Stimulated activated CD8-positive, alpha-beta memory T cell treated with anti-CD3 and anti-CD28 coated beads, Interleukin-15, amount 100 ng/mL, for 4 hours (primary cell): ENCODE measurements around the gene ANKDD1A.

Experiments used
- DNase-seq, 2 donors: peaks; one replicate each; pipeline ENCODE4 v3.0.0-alpha.2; 2020; ENCODE audit warnings: low read depth in 2 of 2

Gene ANKDD1A

DNA sequence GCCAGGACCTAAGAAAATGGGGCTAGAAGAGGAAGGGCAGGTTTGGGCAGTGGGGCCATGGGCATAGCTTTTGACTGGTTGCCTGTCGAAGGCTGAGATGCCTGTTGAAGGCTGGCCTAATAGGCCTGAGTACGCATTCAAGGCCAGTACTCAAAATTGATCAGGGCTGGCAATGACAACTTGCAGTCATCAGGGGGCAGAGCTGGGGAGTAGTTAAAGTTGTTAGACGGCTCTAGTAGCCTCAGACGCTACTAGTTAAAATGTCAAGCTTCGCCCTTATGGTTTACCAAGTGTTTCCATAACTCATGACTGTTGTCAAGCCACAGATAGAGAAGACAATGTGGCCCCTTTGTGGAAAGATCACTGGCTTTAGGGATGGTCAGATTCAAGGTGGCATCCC lies 49.3 kb downstream of the ANKDD1A start:
- DNase-seq = no peak

DNA sequence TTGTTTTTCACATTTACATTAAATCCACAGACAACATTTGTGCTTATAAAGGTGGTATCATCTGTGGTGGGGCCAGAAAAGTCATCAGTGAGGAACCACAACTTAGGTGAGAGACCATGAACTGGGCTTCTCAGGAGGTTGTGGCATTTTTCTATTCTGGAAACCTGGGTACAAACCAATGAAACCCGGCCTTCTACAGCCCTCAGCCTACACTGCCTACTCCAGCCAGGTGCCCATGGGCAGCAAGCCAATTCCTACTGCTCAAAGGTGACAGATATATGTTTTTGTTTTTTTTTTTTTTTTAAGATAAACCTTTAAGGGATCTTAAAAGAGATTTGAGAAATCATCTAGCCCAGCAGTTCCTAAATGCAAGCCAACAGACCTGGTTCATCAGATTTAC lies 57.7 kb downstream of the ANKDD1A start:
- DNase-seq = no peak

DNA sequence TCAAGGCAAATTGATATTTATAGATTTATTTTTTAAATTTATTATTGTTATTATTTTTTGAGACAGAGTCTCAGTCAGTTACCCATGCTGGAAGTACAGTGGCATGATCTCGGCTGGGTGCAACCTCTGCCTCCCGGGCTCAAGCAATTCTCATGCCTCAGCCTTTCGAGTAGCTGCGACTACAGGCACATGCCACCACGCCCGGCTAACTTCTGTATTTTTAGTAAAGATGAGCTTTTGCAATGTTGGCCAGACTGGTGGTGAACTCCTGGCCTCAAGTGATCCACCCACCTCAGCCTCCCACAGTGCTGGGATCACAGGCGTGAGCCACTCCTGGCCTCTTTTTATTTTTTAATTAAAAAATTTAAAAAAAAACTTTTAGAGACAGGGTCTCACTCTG lies 59.0 kb downstream of the ANKDD1A start:
- DNase-seq = no peak

DNA sequence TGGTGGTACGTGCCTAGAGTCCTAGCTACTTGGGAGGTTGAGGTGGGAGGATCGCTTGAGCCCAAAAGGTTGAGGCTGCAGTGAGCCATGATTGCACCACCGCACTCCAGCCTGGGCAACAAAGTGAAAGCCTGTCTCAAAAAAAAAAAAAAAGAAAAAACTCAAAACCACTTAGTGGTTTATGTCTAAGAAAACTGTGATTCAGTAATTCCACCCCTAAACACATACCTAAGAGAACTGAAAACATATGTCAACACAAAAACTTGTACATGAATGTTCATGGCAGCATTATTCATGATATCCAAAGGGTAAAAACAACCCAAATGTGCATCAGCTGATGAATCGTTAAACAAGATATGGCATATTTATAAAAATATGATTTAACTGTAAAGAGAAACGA lies 63.7 kb downstream of the ANKDD1A start:
- DNase-seq = no peak

DNA sequence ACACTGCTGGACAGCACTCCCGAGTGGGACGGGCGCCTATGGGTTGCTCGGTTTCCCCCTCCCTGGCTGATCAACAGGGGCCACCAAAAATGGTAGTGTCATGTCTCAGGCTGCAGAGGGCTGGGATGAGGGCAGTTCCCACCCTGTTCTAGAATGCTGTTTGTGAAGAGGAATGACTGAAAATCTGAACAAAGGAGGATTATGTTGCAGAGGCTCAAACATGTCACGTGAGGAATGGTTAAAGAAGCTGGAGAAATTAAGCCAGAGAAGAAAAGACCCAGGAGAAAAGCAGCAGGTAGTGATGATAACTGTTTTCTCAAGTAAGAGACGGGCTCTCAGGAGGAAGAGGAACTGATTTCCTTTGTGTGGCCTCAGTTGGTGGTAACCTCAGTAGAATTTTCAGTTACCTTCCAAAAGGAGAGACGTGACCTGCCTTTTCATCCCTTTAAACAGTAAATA lies 67.6 kb downstream of the ANKDD1A start:
- DNase-seq = no peak

DNA sequence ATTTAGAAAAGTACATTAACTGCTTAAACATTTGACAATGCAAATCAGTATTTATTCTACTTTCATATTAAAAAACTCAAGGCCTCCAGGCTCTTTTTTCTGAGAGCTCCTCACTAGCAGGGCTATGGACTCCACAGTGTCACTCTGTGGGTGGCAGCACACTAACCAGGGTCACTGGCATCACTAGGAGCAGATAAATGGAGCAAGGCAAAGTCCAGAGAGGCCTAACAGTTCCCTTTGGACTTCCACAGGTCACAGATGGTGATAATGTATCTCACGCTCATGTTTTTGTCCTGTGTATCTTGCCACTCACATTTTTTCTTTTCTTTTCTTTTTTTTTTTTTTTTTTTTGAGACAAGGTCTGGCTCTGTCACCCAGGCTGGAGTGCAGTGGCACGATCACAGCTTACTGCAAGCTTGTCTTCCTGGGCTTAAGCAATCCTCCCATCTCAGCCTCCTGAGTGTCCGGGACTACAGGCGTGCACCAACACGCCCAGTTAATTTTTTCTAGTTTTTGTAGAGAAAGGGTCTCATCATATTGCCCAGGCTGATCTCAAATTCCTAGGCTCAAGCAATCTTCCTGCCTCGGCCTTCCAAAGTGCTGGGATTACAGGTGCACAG lies 70.2 kb downstream of the ANKDD1A start:
- no peak for DNase-seq

DNA sequence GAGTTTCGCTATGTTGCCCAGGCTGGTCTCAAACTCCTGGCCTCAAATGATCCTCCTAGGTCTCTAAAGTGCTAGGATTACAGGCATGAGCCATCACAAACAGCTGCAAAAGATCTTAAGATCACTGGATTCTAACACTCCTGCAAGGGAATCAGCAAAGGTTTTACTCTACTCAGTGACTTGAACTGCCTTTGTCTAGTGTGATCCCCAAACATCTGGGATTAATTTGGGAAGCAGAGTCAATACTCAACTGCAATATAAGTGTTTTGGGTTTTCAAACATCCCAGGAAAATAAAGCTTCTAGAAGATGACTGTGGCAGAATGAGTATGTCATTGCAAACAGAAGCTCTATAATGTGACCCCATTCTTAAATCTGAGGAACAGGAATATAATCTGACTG lies 70.8 kb downstream of the ANKDD1A start:
- no peak for DNase-seq

DNA sequence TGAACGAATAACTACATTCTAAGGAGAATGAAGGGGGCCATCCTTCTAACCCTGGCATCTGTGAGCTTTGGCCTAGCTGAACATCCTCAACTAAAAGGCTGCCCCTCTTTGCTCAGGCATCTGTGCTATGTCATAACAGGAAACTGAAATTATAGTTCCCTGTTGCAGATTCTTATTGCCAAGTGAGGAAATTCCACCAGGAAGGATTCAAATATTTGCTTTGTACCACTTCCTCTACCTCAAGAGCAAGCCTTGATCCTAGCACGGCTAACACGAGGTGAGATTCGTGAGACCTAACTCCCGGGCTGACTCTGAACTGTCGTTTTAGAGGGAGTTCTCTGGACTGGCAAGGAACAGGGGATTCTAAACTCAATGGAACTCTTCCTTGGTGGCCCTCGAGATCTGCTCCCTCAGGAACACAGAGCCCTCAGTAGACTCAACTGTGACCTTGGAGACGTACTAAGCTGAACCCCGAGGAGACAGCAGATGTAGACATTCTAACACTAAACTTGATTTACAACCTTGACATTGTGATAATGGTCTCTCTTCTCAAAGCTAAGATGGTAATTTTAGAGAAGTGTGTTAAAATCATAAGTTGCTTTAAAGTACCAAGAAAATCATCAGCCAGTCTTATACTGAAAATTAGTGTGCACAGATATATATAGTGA lies 73.8 kb downstream of the ANKDD1A start:
- DNase-seq = no peak

DNA sequence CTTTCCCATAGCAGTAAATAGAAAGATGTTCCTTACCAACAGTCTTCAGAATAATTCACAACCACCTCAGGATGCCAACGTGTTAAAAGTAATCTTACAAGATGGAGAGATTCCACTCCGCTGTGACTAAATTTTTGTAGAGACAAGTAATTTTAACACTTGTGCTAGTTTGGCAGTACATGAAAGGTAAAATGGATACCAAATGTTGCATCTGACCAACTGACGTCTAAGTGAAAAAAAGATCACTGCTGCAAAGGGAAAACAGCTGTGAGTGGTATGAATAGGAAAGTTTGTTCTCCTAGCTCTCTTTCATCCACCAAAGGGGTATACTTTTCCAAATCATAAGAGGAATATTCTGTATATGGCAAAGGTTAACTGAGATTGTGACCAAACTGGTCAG lies 75.4 kb downstream of the ANKDD1A start:
- DNase-seq = no peak

DNA sequence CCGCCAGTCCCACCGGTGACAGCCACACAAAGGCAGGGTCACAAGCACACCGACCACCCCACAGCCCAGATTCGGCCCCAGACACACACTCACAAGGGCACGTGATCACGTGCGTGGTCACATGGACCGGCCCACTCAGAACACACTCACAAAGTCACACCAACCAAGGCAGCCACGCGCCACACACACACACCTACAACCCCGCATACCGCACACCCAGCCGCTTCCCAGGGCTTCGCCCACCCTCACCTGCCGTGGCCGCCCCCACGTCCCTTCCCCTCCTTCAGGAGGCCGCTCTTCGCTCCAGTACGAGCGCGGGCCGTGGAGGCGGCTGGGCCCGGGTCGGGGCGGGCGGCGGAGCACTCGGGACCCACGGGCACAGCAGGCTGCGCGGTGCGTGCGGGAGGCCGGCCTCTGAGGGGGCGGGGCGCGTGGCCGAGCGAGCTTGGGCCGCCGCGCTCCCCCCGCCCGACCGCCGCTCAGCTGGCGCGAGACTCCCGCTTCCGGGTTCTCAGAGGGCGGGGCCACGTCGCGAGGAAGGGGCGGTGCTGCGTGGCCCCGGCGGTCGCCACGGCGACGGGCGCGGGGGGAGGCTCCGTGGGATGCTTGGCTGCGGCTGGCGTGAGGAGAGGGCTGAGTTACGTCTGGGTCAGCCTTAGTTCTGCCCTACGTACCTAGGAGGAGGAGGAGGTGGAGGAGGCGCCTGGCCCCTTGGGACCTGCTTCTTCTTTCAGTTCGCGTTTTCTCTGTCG lies 77.9 kb downstream of the ANKDD1A start, which contains the start of gene SPG21:
Gene SPG21 (minus strand): TSS at position 499 of the 752 bp plus-strand sequence. CDS start 6,345 bp downstream, outside the sequence.
- DNase-seq = peak; percentile 74 to 86

DNA sequence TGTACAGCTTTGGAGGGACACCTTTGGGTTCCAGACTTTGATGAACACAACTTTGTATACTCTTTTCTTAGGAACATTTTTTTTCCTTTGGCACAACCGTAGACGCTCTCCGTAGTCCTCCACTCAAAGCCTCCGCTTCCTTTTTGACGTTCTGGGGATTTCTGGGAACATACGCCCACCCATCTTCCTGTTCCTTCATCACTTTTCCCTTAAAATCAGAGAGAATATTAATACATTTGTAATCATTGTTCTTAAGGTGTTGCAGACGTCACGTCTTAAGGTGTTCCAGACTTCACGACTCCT lies 78.4 kb downstream of the ANKDD1A start:
- DNase-seq = no peak

DNA sequence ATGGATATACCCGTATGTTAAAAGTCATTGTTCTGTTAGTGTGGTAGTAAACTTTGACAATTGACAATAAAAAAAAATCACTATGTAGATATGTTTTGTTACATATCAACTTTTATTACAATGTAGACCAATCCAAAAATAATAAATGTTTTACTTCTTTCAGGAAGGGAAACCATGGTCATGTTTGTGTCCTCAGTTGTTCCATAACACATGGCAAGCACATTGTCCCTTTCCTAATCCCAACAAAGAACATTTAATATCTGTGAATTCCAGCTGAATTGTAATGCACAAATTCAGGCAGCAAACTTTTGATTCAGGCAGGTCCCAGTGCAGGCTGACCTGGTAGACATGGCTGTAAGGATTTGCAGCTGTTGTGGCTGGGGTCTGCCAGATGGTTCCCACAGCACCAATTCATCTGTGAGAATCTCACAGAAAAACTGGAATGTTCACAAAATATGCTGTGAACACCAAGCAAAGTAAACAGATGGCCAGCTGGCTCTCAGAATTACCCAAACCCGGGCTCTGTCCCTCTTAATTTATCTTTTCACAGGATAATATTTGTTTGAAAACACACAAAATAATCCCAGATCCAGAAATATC lies 79.9 kb downstream of the ANKDD1A start:
- no peak for DNase-seq

DNA sequence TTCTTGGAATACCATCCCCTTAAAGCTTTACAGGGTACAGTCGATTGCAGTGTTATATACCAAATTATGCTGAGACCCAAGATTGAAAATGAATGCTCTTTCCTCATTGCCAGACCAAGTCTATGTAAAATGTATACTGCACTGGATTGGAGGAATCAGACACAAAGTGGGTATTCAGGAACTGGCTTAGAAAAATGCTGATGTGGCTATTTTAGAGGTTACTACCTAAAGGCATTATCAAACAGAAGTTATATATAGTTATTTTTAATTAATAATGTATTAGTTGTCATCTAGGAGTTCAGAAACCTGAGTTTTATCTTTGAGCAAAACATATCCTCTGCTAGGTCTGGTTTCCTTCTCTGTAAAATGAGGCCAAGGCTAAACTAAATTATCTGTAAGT lies 81.6 kb downstream of the ANKDD1A start:
- DNase-seq = no peak

DNA sequence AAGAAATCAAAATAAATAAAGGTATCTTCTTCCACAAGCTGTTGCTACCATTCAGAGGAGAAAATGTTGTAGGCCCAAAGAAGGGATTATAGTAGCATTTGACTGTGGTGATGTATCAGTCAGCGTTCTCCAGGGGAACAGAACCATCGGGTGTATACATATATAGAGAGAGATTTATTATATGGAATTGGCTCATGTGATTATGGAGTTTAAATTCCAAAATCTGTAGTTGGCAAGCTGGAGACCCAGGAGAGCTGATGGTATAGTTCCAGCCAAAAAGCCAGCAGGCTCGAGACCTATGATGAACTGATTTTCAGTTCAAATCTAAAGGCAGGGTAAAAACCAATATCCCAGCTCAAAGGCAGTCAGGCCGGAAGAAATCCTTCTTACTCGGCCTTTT lies 85.4 kb downstream of the ANKDD1A start:
- no peak for DNase-seq

DNA sequence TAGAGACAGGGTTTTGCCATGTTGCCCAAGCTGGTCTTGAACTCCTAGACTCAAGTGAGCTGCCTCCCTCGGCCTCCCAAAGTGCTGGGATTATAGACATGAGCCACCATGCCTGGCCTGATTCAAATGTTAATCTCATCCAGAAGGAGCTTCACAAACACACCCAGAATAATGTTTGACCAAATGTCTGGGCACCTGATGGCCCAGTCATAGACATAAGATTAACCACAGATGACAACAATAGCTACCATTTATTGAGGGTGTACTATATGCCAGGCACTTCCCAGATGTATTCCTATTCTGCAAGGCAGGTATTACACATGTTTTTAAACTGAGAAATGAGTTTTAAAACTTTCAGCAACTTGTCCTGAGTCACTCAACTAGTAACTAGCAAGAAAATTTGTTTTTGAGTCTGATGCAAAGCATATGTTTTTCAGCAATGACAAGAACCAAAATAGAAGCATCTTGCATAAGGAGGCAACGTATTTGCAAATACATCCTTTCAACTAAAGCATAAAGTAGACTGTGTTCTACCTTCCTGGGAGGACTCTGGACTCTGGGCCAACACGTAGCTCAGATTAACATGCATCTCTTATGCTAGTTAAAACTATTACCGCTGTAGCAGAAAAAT lies 86.2 kb downstream of the ANKDD1A start:
- no peak for DNase-seq

DNA sequence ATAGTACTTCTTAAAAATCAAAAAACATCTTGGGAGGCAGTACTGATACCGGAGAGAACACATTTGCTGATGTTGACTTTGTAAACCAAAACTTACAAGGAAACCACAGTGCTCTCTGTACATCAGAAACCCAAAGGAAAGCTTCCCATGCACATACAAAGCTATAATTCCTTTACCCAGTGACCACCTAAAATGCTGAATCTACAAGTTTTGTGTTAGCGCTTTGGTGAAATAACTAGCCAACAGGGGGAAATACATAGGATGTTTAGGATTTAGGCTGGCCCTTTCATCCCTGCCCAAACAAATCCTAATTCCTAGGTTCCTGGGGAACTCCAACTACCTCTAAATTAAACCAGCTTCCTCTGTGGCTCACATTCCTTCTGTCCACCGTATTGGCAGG lies 93.3 kb downstream of the ANKDD1A start:
- DNase-seq = no peak

DNA sequence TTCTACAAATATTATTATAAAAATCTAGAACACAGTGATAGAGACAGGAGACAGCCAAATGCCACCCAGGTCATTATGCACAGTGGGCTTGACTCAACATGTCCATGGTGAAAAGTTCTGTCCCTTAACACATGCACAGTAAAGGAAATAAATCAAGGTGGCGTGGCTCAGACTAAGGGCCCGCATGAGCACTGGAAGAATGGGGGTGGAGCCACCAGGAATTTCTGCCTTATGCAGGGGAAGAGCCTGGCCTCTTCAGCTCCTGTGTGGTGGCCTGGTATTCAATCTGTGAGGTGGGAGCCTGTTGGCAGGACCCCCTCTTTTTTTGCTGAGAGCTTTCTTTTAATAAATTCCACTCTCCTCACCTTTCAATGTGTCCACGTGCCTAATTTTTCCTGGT lies 95.2 kb downstream of the ANKDD1A start:
- DNase-seq = no peak
